NB4 (cell line): ENCODE measurements around the gene SLC9B1.

Experiments
- DNase-seq: peaks from one replicate; pipeline ENCODE4 v3.0.0; 2010; ENCODE audit warnings: low read depth
- H3K4me3 ChIP-seq: one replicate; pipeline ENCODE4 v1.5.1; 2011; ENCODE audit warnings: mild to moderate bottlenecking, low read depth, low read length, moderate library complexity
- MAX ChIP-seq: IDR thresholded peaks from 2 replicates; pipeline ENCODE4 v1.6.1; 2011; ENCODE audit warnings: low read depth, low read length
- MYC ChIP-seq: IDR thresholded peaks from 2 replicates; pipeline ENCODE4 v1.6.1; 2011; ENCODE audit warnings: low read depth, low read length
- POLR2A ChIP-seq: IDR thresholded peaks from 2 replicates; pipeline ENCODE4 v1.6.1; 2011; ENCODE audit warnings: mild to moderate bottlenecking; ENCODE audit not compliant: insufficient read length; ENCODE audit errors: extremely low read depth
- TF ChIP-seq, protein P1 (sequence below): IDR thresholded peaks from one replicate; pipeline ENCODE4 v1.5.1; 2012; ENCODE audit warnings: low read depth, low read length

The SLC9B1 gene

GRCh38 chr4:103032574-103032973 lies 13.1 kb upstream of the SLC9B1 start:
- DNase-seq = peak; percentile 75
- H3K4me3 ChIP-seq = no peak overlapping the region
- no peak for TF ChIP-seq POLR2A
- TF ChIP-seq, protein P1, sequence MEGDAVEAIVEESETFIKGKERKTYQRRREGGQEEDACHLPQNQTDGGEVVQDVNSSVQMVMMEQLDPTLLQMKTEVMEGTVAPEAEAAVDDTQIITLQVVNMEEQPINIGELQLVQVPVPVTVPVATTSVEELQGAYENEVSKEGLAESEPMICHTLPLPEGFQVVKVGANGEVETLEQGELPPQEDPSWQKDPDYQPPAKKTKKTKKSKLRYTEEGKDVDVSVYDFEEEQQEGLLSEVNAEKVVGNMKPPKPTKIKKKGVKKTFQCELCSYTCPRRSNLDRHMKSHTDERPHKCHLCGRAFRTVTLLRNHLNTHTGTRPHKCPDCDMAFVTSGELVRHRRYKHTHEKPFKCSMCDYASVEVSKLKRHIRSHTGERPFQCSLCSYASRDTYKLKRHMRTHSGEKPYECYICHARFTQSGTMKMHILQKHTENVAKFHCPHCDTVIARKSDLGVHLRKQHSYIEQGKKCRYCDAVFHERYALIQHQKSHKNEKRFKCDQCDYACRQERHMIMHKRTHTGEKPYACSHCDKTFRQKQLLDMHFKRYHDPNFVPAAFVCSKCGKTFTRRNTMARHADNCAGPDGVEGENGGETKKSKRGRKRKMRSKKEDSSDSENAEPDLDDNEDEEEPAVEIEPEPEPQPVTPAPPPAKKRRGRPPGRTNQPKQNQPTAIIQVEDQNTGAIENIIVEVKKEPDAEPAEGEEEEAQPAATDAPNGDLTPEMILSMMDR = peak; percentile 68

DNA sequence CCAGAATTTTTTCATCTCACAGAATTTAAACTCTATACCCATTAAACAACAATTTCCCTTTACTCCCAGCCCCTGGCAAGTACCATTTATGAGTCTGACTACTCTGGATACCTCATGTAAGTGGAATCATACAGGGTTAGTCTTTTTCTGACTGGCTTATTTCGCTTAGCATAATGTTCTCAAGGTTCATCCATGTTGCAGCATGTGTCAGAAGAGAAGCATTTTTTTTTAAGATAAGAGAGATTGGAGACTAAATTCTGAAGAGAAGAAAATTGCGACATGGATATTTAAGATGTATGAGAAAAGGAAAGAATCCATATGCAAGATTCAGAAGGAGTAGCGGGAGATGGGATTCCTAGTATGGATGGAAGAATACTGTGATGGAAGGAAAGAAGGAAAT lies 11.3 kb upstream of the SLC9B1 start:
- no peak overlapping the region for H3K4me3 ChIP-seq
- TF ChIP-seq MYC = no peak
- no peak for DNase-seq

DNA sequence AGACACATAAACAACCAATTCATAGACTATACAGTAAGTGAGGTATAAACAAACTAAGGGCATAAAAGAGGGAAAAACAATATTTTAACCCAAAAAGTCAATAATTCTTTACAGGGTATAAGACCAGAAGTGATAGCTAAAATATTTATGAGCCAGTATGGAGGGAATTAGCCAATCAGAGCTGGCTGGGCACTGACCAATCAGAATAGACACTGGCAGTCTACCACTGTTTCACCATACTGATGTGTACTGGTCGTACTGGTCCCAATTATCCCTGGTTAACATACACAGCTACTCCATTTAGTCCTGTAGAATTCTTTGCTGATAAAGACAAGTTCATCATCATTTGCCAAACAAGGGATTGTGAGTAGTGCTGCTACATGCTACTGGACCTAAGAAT lies 9.8 kb upstream of the SLC9B1 start:
- TF ChIP-seq MYC (no peak), POLR2A (no peak), MAX (no peak)
- TF ChIP-seq, protein P1 = no peak
- H3K4me3 ChIP-seq = no peak overlapping the region
- DNase-seq = no peak

GRCh38 chr4:103026868-103027267 lies 7.4 kb upstream of the SLC9B1 start:
- no peak for DNase-seq
- H3K4me3 ChIP-seq = no peak overlapping the region
- TF ChIP-seq, protein P1 = no peak
- TF ChIP-seq POLR2A (no peak), MYC (no peak), MAX (no peak)

- H3K4me3 ChIP-seq = no peak overlapping the region
- no peak for DNase-seq
- TF ChIP-seq, protein P1 = no peak
- TF ChIP-seq POLR2A = no peak
- TF ChIP-seq MYC = no peak
- no peak for TF ChIP-seq MAX
These were observed 5.5 kb upstream of the SLC9B1 start for GRCh38 chr4:103024996-103025395.

DNA sequence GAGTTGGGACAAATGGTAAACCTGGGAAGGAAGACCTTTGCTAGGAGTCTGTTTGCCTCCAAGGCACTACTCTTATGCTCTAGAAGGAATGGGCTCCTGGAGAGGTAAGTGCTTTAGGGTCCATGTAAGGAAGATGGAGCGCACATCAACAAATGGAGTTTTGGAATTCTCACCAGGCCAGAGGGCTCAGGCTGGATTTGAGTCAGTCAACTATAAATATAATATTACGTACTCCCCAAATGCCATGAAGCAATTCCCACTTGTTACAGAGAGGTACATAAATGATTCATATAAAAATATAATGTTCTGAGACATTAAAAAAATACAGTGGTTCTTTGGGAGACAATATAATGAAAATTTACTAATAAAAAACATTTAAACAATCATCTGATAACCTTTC lies 1.6 kb upstream of the SLC9B1 start:
- no peak overlapping the region for H3K4me3 ChIP-seq
- TF ChIP-seq POLR2A (no peak), MYC (no peak), MAX (no peak)
- TF ChIP-seq, protein P1 = no peak
- no peak for DNase-seq
